WTC11 (cell line): ENCODE measurements around the gene CHD6. TPM values are rescaled to one million over a fixed set of nuclear protein-coding genes. Genes with fewer than 3 reads are reported as not detected.

Experiments used
- ATAC-seq: fragments of 200-7000 bp; cut with Tn5 transposase; 2 replicates; pipeline ENCODE4 v1.10.0; 2021; ENCODE audit warnings: mild to moderate bottlenecking, moderate library complexity
- CTCF ChIA-PET: fragments of 300-600 bp; sonication (Branson Sonifier 250); formaldehyde crosslinking; loops from one replicate; lab custom pipeline; 2021; ENCODE audit warnings: antibody characterized with exemption; lab: Charles Lee
- POLR2A ChIA-PET: fragments of 350-600 bp; sonication (Branson Sonifier 250); formaldehyde crosslinking; loops from one replicate; lab custom pipeline; 2021; ENCODE audit warnings: antibody characterized with exemption; lab: Charles Lee
- DNase-seq: peaks from one replicate; pipeline ENCODE4 v3.0.0; 2021; ENCODE audit warnings: low spot score
- H3K27ac Mint-ChIP-seq: 2 replicates; pipeline ENCODE4 v1.8.0; 2021; ENCODE audit warnings: mixed read lengths
- H3K27me3 Mint-ChIP-seq: 2 replicates; pipeline ENCODE4 v1.8.0; 2021; ENCODE audit warnings: low read depth, mild to moderate bottlenecking, moderate library complexity, mixed read lengths
- H3K36me3 Mint-ChIP-seq: 2 replicates; pipeline ENCODE4 v1.8.0; 2021; ENCODE audit warnings: mixed read lengths
- H3K4me1 Mint-ChIP-seq: 2 replicates; pipeline ENCODE4 v1.8.0; 2022; ENCODE audit warnings: mixed read lengths
- H3K4me3 Mint-ChIP-seq: 2 replicates; pipeline ENCODE4 v1.8.0; 2021; ENCODE audit warnings: mild to moderate bottlenecking, moderate library complexity, mixed read lengths
- H3K9me3 Mint-ChIP-seq: 2 replicates; pipeline ENCODE4 v1.8.0; 2021; ENCODE audit warnings: mixed read lengths
- ATF1 ChIP-seq: sonication (generic); formaldehyde crosslinking; IDR thresholded peaks from 2 replicates; pipeline ENCODE4 v1.8.1; 2023; ENCODE audit warnings: mild to moderate bottlenecking, moderate library complexity, missing genetic modification reagents
- ELF4 ChIP-seq: sonication (generic); formaldehyde crosslinking; IDR thresholded peaks from 2 replicates; pipeline ENCODE4 v1.8.1; 2022; ENCODE audit warnings: low read depth, mild to moderate bottlenecking, moderate library complexity, missing genetic modification reagents
- EMX1 ChIP-seq: fragments of 250-450 bp; sonication (Bioruptor Pico); IDR thresholded peaks from 2 replicates; pipeline ENCODE4 v1.8.0; 2021; ENCODE audit warnings: mild to moderate bottlenecking
- ESRRA ChIP-seq: sonication (generic); formaldehyde crosslinking; IDR thresholded peaks from 2 replicates; pipeline ENCODE4 v1.8.1; 2022; ENCODE audit warnings: mild to moderate bottlenecking, missing genetic modification reagents, borderline replicate concordance
- FOXJ3 ChIP-seq: sonication (generic); formaldehyde crosslinking; IDR thresholded peaks from 2 replicates; pipeline ENCODE4 v1.9.0; 2021; ENCODE audit warnings: missing genetic modification reagents, mild to moderate bottlenecking, borderline replicate concordance
- FOXP1 ChIP-seq: sonication (generic); formaldehyde crosslinking; IDR thresholded peaks from 2 replicates; pipeline ENCODE4 v1.8.0; 2022; ENCODE audit warnings: missing genetic modification reagents, mild to moderate bottlenecking, moderate library complexity, borderline replicate concordance
- NFE2L1 ChIP-seq: sonication (generic); formaldehyde crosslinking; IDR thresholded peaks from 2 replicates; pipeline ENCODE4 v1.8.1; 2023; ENCODE audit warnings: missing genetic modification reagents
- NR1H2 ChIP-seq: sonication (generic); formaldehyde crosslinking; IDR thresholded peaks from 2 replicates; pipeline ENCODE4 v1.9.0; 2021; ENCODE audit warnings: mild to moderate bottlenecking, moderate library complexity, missing genetic modification reagents
- NR3C1 ChIP-seq: sonication (generic); formaldehyde crosslinking; conservative IDR thresholded peaks from 2 replicates; pipeline ENCODE4 v1.8.1; 2023; ENCODE audit warnings: low read depth, mild to moderate bottlenecking, missing genetic modification reagents
- RELA ChIP-seq: sonication (generic); formaldehyde crosslinking; IDR thresholded peaks from 2 replicates; pipeline ENCODE4 v1.8.1; 2022; ENCODE audit warnings: missing genetic modification reagents, mild to moderate bottlenecking, borderline replicate concordance
- RORB ChIP-seq: fragments of 250-450 bp; sonication (Bioruptor Pico); IDR thresholded peaks from 2 replicates; pipeline ENCODE4 v1.9.0; 2021; ENCODE audit warnings: mild to moderate bottlenecking
- SP1 ChIP-seq: sonication (generic); formaldehyde crosslinking; conservative IDR thresholded peaks from 2 replicates; pipeline ENCODE4 v1.8.1; 2022; ENCODE audit warnings: missing genetic modification reagents
- TCF7 ChIP-seq: sonication (generic); formaldehyde crosslinking; IDR thresholded peaks from 2 replicates; pipeline ENCODE4 v1.8.0; 2022; ENCODE audit warnings: mild to moderate bottlenecking, low read depth, missing genetic modification reagents, moderate library complexity
- TEAD1 ChIP-seq: sonication (generic); formaldehyde crosslinking; IDR thresholded peaks from 2 replicates; pipeline ENCODE4 v1.8.0; 2022; ENCODE audit warnings: mild to moderate bottlenecking, missing genetic modification reagents
- ZNF263 ChIP-seq: sonication (generic); formaldehyde crosslinking; IDR thresholded peaks from 2 replicates; pipeline ENCODE4 v1.8.1; 2022; ENCODE audit warnings: low read depth, mild to moderate bottlenecking, moderate library complexity, missing genetic modification reagents
- ZNF416 ChIP-seq: fragments of 250-450 bp; sonication (Bioruptor Pico); IDR thresholded peaks from 2 replicates; pipeline ENCODE4 v1.9.0; 2021; ENCODE audit warnings: mild to moderate bottlenecking, inconsistent platforms
- total RNA-seq: library from RNA; stranded (reverse); gene quantifications from 3 replicates; pipeline ENCODE4 v1.2.3, GENCODE V29; 2021
- TF ChIP-seq, protein P1 (sequence below): fragments of 250-450 bp; sonication (Bioruptor Pico); IDR thresholded peaks from 2 replicates; pipeline ENCODE4 v2.1.2; 2022; ENCODE audit warnings: mild to moderate bottlenecking, moderate library complexity
- TF ChIP-seq, protein P2 (sequence below): sonication (generic); formaldehyde crosslinking; IDR thresholded peaks from 2 replicates; pipeline ENCODE4 v1.8.1; 2023; ENCODE audit warnings: mild to moderate bottlenecking, missing genetic modification reagents, moderate library complexity
- TF ChIP-seq, protein P3 (sequence below): sonication (generic); formaldehyde crosslinking; IDR thresholded peaks from 2 replicates; pipeline ENCODE4 v1.8.0; 2022; ENCODE audit warnings: mild to moderate bottlenecking, missing genetic modification reagents
- TF ChIP-seq, protein P4 (sequence below): sonication (generic); formaldehyde crosslinking; IDR thresholded peaks from 2 replicates; pipeline ENCODE4 v1.8.0; 2023; ENCODE audit warnings: missing genetic modification reagents

CHD6 gene
- total RNA-seq, 1 experiment from 2014 or later: 52.1 TPM

DNA sequence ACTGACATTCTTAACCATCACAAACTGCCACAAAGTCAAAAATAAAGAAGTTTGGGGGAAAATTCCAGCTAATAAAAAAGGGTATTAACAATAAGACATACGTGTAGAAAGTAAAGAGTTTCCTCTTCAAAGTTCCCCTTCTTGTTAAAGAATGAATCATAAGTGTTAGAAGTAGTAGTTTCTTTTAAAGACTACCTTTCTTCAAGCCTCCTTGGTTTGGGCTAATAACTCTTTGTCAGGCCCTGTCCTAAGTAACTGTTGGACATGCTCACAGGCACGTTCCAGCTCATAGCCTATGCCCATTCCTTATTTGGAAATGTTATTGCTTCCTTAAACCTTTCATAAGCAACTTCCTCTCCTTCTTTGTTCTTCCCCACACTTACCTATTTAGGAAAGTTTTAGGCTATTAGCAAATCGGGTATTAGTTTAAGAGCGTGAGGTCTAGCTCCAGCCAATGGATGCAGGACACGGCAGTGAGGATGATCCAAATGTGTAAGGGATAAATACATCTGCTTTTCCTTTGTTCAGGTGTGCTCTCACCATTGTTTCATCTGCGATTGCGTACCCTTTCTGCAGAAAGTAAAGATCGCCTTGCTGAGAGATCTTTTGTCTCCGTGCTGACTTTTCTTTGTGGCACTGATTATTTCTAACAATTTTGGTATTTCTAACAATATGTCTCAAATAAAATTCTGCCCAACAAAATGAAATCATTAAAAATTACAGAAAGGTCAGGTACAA, 64.9 kb downstream of the CHD6 start:
- Mint-ChIP-seq H3K4me3 (no peak overlapping the region), H3K36me3 (peaks cover 50% of the 10 kb centered on the region), H3K27me3 (no peaks in the 10 kb centered on the region), H3K4me1 (peaks cover 16% of the 10 kb centered on the region; the same call in 1 of the 2 replicates), H3K9me3 (peaks cover 35% of the 10 kb centered on the region), H3K27ac (peak overlapping the region; percentile 21; the same call in 1 of the 2 replicates)
- no peak for ATAC-seq
- POLR2A ChIA-PET: interaction anchor here (0.6 kb wide), 1 partner anchor 440 kb away, joined by 3 read pairs; no protein-coding TSS in a partner anchor
- TF ChIP-seq NR1H2 (CRISPR knock-in tag) (no peak), FOXJ3 (CRISPR knock-in tag) (no peak), ESRRA (CRISPR knock-in tag) (no peak), ATF1 (CRISPR knock-in tag) (no peak), SP1 (CRISPR knock-in tag) (no peak), ZNF263 (CRISPR knock-in tag) (no peak), ELF4 (CRISPR knock-in tag) (no peak)
- TF ChIP-seq, protein P1, sequence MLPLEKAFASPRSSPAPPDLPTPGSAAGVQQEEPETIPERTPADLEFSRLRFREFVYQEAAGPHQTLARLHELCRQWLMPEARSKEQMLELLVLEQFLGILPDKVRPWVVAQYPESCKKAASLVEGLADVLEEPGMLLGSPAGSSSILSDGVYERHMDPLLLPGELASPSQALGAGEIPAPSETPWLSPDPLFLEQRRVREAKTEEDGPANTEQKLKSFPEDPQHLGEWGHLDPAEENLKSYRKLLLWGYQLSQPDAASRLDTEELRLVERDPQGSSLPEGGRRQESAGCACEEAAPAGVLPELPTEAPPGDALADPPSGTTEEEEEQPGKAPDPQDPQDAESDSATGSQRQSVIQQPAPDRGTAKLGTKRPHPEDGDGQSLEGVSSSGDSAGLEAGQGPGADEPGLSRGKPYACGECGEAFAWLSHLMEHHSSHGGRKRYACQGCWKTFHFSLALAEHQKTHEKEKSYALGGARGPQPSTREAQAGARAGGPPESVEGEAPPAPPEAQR (CRISPR knock-in tag): no peak
- TF ChIP-seq, protein P2, sequence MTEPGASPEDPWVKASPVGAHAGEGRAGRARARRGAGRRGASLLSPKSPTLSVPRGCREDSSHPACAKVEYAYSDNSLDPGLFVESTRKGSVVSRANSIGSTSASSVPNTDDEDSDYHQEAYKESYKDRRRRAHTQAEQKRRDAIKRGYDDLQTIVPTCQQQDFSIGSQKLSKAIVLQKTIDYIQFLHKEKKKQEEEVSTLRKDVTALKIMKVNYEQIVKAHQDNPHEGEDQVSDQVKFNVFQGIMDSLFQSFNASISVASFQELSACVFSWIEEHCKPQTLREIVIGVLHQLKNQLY (CRISPR knock-in tag): no peak
- TF ChIP-seq, protein P3, sequence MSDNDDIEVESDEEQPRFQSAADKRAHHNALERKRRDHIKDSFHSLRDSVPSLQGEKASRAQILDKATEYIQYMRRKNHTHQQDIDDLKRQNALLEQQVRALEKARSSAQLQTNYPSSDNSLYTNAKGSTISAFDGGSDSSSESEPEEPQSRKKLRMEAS (CRISPR knock-in tag): no peak
- DNase-seq: no peak
- CTCF ChIA-PET: interaction anchor here (0.7 kb wide), 1 partner anchor 19 kb away, joined by 3 read pairs; no protein-coding TSS in a partner anchor

DNA sequence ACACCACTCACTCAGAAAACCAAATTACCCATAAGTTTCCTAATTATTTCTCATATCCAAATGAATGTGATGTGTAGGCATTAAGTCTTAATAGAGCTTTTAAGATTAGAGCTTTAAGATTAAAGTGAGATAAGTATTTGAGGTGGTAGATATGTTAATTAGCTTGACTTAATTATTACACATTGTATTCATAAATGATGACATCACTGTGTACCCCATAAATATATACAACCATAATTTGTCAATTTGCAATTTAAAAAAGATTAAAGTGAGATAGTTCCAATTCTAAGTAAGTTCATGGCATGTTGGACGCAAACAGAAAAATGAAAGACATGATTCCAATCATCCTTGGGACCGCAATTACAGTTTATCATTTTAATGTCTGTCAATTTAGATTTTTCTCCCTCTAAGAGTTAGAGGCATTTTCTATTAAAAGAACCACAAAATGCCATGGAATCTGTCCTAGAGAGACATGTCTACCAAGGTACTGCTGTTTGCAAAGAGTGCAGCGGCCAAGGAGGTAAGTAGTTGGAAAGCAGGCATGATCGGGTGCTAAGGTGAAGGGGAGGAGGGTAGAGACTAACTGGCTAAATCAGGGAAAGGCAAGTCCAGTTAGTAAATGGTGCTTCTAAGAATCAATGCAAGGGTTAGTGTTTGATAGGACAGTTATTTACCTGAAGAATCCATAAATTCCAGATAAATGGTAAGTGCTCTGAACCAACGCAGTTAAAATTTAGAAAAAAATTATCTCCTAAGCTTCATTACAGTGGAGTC, 65.7 kb downstream of the CHD6 start:
- peak overlapping the region; percentile 58; the same call in 1 of the 2 replicates for H3K27ac Mint-ChIP-seq
- H3K4me1 Mint-ChIP-seq: peaks cover 19% of the 10 kb centered on the region
- DNase-seq (no peak), ATAC-seq (no peak)
- H3K4me3 Mint-ChIP-seq: no peak overlapping the region
- ChIA-PET CTCF (interaction anchor here (0.7 kb wide), 1 partner anchor 20 kb away, joined by 3 read pairs; no protein-coding TSS in a partner anchor), POLR2A (interaction anchor here (0.6 kb wide), 1 partner anchor 441 kb away, joined by 3 read pairs; no protein-coding TSS in a partner anchor)
- TF ChIP-seq NR3C1 (no peak), TEAD1 (CRISPR knock-in tag) (no peak), RORB (no peak), ATF1 (CRISPR knock-in tag) (no peak), EMX1 (no peak), NFE2L1 (CRISPR knock-in tag) (no peak), FOXP1 (CRISPR knock-in tag) (no peak), TCF7 (no peak), RELA (CRISPR knock-in tag) (no peak), ZNF416 (no peak)
- TF ChIP-seq, protein P4, sequence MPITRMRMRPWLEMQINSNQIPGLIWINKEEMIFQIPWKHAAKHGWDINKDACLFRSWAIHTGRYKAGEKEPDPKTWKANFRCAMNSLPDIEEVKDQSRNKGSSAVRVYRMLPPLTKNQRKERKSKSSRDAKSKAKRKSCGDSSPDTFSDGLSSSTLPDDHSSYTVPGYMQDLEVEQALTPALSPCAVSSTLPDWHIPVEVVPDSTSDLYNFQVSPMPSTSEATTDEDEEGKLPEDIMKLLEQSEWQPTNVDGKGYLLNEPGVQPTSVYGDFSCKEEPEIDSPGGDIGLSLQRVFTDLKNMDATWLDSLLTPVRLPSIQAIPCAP (CRISPR knock-in tag): no peak
- no peaks in the 10 kb centered on the region for H3K27me3 Mint-ChIP-seq
- H3K9me3 Mint-ChIP-seq: peaks cover 32% of the 10 kb centered on the region
- H3K36me3 Mint-ChIP-seq: peaks cover 42% of the 10 kb centered on the region
